GM12872 (cell line): ENCODE data around the gene SNW1.

Source experiments
- CTCF ChIP-seq: IDR thresholded peaks from 3 replicates; pipeline ENCODE4 v1.5.1; 2011; ENCODE audit warnings: low read depth, mild to moderate bottlenecking, low read length, moderate library complexity; ENCODE audit not compliant: insufficient read depth

Gene SNW1

DNA sequence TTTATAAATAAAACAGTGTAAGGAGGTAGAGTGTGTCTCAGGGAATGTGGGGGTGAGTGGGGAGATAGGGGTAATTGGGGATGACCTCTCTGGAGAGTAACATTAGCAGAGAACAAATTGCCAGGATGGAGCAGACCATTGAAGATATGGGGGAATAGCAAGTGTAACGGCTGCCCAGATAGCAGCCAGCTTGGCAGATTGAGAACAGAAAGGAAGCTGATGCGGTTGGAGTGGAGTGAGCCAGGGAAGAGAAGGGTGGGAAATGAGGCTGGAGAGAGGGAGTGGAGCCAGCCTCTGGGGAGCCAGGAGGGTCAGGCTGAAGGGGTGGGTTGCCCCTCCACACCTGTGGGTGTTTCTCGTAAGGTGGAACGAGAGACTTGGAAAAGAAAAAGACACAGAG, 33.4 kb upstream of the SNW1 start:
- no peak for TF ChIP-seq CTCF

DNA sequence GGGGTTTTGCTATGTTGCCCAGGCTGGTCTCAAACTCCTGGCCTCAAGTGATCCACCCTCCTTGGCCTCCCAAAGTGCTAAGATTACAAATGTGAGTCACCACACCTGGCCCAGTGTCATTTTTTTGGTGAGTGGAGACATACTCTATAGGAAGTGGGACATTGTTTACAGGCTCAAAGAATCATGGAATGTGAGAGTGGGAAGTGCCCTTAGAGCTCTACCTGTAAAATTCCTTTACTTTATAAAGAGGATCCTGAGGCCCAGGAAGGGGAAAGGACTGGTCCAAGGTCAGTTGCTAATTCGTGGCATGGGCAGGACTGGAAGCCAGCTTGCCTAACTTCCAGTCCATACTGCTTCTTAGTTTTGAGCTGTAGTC, 30.3 kb upstream of the SNW1 start:
- no peak for TF ChIP-seq CTCF

- no peak for TF ChIP-seq CTCF
Observed at GRCh38 chr14:77790566-77791224, 29.7 kb upstream of the SNW1 start.

DNA sequence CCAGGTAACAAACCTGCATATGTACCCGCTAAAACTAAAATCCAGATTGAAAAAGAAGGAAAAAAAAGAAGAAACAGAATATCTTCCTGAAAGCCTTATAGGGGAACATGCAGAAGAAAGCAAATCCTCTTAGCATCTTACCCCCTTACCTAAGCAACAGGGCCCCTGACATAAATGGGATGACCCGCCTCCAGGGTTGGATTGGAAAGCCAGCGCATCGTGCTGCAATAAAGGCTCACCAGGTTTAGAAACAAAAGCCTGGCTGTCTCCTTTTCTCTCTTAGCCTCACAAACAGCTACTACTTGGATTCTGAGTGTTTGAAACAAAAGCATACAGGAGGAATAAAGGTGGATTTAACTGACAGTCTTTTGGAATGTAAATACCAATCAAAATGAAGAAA, 25.2 kb upstream of the SNW1 start:
- no peak for TF ChIP-seq CTCF

DNA sequence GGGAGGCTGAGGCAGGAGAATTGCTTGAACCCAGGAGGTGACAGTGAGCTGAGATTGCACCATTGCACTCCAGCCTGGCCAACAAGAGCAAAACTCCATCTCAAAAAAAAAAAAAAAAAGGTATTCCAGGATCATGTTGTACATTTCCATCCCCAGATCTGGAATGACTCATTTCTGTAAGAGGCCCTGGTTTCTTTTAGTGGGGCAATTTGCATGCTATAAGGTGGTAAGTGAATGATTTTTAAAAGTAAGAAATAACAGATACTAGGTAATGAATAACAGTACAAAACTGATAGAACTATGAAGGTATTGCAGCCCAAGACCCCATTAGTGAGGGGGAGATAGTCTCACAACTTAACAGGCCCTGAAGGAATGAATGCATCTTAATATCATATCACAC, 21.2 kb upstream of the SNW1 start:
- TF ChIP-seq CTCF = no peak

- TF ChIP-seq CTCF = no peak
Observed at GRCh38 chr14:77763978-77764377, 3.0 kb upstream of the SNW1 start.

DNA sequence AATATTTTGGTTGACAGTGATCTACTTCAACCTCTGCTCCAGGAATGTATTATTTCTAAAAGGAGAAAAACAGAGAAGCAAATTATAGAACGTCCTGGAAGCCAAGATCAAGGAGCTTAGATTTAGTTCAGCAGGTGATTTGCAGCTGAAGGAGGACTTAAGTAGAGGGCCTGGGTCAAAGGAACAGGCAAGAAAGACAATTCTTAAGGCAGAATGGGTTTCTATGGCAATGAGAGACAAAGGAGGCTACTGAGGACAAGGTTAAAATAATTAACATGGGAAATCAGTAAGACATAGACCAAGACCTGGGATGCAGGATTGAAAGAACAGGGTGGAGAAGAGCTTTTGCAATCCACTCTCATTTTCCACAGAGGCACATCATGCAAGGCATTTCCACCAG, 2.4 kb upstream of the SNW1 start:
- TF ChIP-seq CTCF = no peak
